Spleen (tissue), 7 donors: ENCODE measurements around the gene GPER1.

Source experiments
- CTCF ChIP-seq, 11 experiments: fragments of 200-600 bp in 7 of 11; fragments of 450-650 bp in 4 of 11; sonication (generic) in 4 of 11; IDR thresholded peaks in 8 of 11; conservative IDR thresholded peaks in 3 of 11; 1 replicate in 7 of 11; 2 replicates in 4 of 11; pipeline versions ENCODE4 v1.4.0 to v1.8.0; 2016 to 2021; ENCODE audit warnings: antibody characterized with exemption in 11 of 11, inconsistent platforms in 4 of 11, mild to moderate bottlenecking in 1 of 11
- POLR2A ChIP-seq, 3 donors: fragments of 450-650 bp; IDR thresholded peaks; one replicate each; pipeline ENCODE4 v1.5.1; 2017; ENCODE audit warnings: antibody characterized with exemption in 3 of 3, mild to moderate bottlenecking in 1 of 3
- donor health status: DM: no; HTN: no; CAD: no; lungs with moderate emphysema.
- donor health status: DM: no; HTN: no; CAD: no.
- donor health status: DM: no; HTN: no; CAD: no.

DNA sequence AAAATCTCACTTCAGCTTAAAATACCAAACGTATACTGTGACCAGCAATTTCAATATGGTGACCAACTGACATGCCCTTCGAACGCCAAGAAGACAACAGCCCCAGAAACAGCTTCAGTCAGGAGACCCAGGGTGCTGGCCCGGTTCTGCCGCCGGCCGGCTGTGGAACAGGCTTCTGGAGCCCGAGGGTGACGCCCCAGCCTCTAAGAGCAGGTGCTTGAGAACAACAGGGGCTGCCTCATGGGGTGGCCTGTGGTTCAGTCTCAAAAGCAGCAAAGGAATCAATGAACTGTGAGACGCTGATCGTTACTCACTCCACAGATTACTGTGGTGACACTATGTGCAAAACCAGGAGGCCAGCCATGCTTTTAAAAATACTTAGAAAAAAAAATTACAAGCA is 17.3 kb downstream of the GPER1 start:
- TF ChIP-seq POLR2A (IDR thresholded peaks at IDR 0.05), result no peak
- no peak for TF ChIP-seq CTCF (IDR thresholded peaks at IDR 0.05 in 8 of 11, conservative IDR thresholded peaks at IDR 0.05 in 3 of 11)
